ENCODE data around the gene SSR4. TPM values are rescaled to one million over a fixed set of nuclear protein-coding genes. Genes with fewer than 3 reads are reported as not detected.

Gene SSR4
- total and polyA plus RNA-seq, 2 of the 13 experiments (the other 11 are each of a cell fraction or from before 2014, with no cell fraction given), result 214 to 288 TPM

DNA sequence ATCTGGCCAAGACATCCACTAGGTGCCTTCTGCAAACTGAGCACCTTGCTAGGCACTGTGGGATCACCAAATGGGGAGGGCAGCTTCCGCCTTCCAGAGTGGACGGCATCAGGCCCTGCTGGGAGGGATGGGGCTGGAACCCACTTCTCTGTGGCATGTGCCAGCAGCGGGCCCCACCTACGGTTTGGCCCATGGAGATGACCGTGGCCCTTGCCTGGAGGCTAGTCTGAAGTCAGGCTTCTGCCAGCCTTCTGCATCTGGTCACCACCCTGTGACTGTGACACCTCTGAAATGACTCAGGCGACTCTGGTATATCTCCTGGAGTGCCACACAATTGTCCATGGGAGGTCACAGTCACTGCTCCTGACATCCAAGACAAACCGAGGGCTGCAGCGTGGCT lies 7.2 kb downstream of the SSR4 start:
- Histone ChIP-seq H3K9ac (ENCODE audit: insufficient read depth, low read depth, low read length) (no peak overlapping the region), H3K36me3 (replicated peaks in 1 of 2; ENCODE audit: control insufficient read depth in 1 of 2, insufficient read depth in 2 of 2, low read length in 2 of 2) (peaks cover 0 to 2% of the 10 kb centered on the region in 2 experiments; a peak in 1 of 5 replicates), H4K20me1 (ENCODE audit: insufficient read depth, low read length) (no peaks in the 10 kb centered on the region), H3K79me2 (ENCODE audit: insufficient read depth, low read length) (no peaks in the 10 kb centered on the region), H3K4me2 (ENCODE audit: low read depth, low read length) (no peak overlapping the region), H3K9me3 (ENCODE audit: low read length) (no peaks in the 10 kb centered on the region), H3K4me1 (ENCODE audit: insufficient read depth, low read length) (0 out of 2 replicates have a peak, but pooled peaks cover under 1% of the 10 kb centered on the region), H2AFZ (ENCODE audit: low read length) (no peak overlapping the region), H3K4me3 (replicated peaks in 1 of 3; ENCODE audit: insufficient read depth in 1 of 3, low read depth in 2 of 3, low read length in 3 of 3) (no peak overlapping the region), H3K27ac (ENCODE audit: extremely low read length, insufficient read depth, low read length) (no peak overlapping the region), H3K27me3 (ENCODE audit: control insufficient read depth in 1 of 2, insufficient read depth in 2 of 2, low read length in 2 of 2) (peaks cover 2 to 22% of the 10 kb centered on the region in 2 experiments; a peak in 3 of 5 replicates)
- POLR2A ChIA-PET, result no interaction called here
- no peak for FAIRE-seq
- no peak for DNase-seq (ENCODE audit: low spot score)
- WGBS (ENCODE audit: low lambda C conversion rate), result 8% methylated on average over 2 of the region's 8 CpGs
- BruUV-seq (replicated peaks), result no TSS peak
- intact Hi-C loops (cut with micrococcal nuclease; ENCODE audit: unreplicated experiment), result no loop called here
- CTCF ChIA-PET (ENCODE audit: low intra/inter-chr PET ratio, low total read pairs), result no interaction called here
- ATAC-seq, result peak; percentile 12; the same call in 2 of the 3 replicates
- TF ChIP-seq, protein P1, sequence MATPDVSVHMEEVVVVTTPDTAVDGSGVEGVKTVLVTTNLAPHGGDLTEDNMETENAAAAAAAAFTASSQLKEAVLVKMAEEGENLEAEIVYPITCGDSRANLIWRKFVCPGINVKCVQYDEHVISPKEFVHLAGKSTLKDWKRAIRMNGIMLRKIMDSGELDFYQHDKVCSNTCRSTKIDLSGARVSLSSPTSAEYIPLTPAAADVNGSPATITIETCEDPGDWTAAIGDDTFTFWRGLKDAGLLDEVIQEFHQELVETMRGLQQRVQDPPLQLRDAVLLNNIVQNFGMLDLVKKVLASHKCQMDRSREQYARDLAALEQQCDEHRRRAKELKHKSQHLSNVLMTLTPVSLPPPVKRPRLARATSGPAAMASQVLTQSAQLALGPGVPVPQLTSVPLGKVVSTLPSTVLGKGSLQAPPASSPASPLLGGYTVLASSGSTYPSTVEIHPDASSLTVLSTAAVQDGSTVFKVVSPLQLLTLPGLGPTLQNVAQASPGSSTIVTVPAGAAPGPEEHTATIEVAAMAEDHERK (CRISPR knock-in tag; IDR thresholded peaks at IDR 0.05; ENCODE audit: low read depth), result no peak
- TF ChIP-seq ATAD3A (CRISPR knock-in tag; IDR thresholded peaks at IDR 0.05) (no peak), PCBP1 (IDR thresholded peaks at IDR 0.05; ENCODE audit: borderline replicate concordance, low read depth, low read length) (no peak), ATRX (CRISPR knock-in tag; IDR thresholded peaks at IDR 0.05; ENCODE audit: borderline replicate concordance) (no peak), ZNF75D (CRISPR knock-in tag; IDR thresholded peaks at IDR 0.05; ENCODE audit: borderline replicate concordance) (no peak), FIP1L1 (IDR thresholded peaks at IDR 0.05; ENCODE audit: borderline replicate concordance, insufficient read depth, low read depth, low read length) (no peak), ZNF329 (CRISPR knock-in tag; IDR thresholded peaks at IDR 0.05; ENCODE audit: low read depth) (no peak), KDM5B (CRISPR knock-in tag; IDR thresholded peaks at IDR 0.05; ENCODE audit: borderline replicate concordance) (no peak), AHDC1 (CRISPR knock-in tag; IDR thresholded peaks at IDR 0.05; ENCODE audit: borderline replicate concordance) (no peak), PPARG (CRISPR knock-in tag; conservative IDR thresholded peaks at IDR 0.05) (no peak), SSRP1 (CRISPR knock-in tag; IDR thresholded peaks at IDR 0.05) (no peak), GLMP (CRISPR knock-in tag; IDR thresholded peaks at IDR 0.05; ENCODE audit: borderline replicate concordance) (no peak), TBX3 (IDR thresholded peaks at IDR 0.05; ENCODE audit: borderline replicate concordance) (no peak), NRL (CRISPR knock-in tag; IDR thresholded peaks at IDR 0.05; ENCODE audit: borderline replicate concordance) (no peak)
- TF ChIP-seq, protein P2, sequence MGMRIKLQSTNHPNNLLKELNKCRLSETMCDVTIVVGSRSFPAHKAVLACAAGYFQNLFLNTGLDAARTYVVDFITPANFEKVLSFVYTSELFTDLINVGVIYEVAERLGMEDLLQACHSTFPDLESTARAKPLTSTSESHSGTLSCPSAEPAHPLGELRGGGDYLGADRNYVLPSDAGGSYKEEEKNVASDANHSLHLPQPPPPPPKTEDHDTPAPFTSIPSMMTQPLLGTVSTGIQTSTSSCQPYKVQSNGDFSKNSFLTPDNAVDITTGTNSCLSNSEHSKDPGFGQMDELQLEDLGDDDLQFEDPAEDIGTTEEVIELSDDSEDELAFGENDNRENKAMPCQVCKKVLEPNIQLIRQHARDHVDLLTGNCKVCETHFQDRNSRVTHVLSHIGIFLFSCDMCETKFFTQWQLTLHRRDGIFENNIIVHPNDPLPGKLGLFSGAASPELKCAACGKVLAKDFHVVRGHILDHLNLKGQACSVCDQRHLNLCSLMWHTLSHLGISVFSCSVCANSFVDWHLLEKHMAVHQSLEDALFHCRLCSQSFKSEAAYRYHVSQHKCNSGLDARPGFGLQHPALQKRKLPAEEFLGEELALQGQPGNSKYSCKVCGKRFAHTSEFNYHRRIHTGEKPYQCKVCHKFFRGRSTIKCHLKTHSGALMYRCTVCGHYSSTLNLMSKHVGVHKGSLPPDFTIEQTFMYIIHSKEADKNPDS (CRISPR knock-in tag; IDR thresholded peaks at IDR 0.05), result no peak
- in situ Hi-C loops (cut with HindIII; ENCODE audit: extremely low pct_ligation_motif_present, low pct_unique_long_range_greater_than_20kb), result no loop called here
